Astrocyte (in vitro differentiated cells and primary cell): ENCODE measurements around the gene RPS10. TPM values are rescaled to one million over a fixed set of nuclear protein-coding genes. Genes with fewer than 3 reads are reported as not detected.

Experiments
- DNase-seq: peaks from one replicate; pipeline ENCODE4 v3.0.0-alpha.2; 2010; ENCODE audit warnings: low read depth
- FAIRE-seq: peaks from 2 replicates; lab custom pipeline; 2011; peaks lifted over from hg19 to GRCh38; lab: Jason Lieb, UNC
- H2AFZ ChIP-seq: 2 replicates; pipeline ENCODE4 v1.6.0; 2012; ENCODE audit warnings: low read depth, low read length, inconsistent platforms
- H3K27ac ChIP-seq: 2 replicates; pipeline ENCODE4 v1.5.1; 2011; ENCODE audit warnings: low read depth, low read length, inconsistent platforms
- H3K27me3 ChIP-seq: 2 replicates; pipeline ENCODE4 v1.6.0; 2011; ENCODE audit warnings: low read length, inconsistent platforms; ENCODE audit not compliant: insufficient read depth
- H3K36me3 ChIP-seq: 2 replicates; pipeline ENCODE4 v1.5.1; 2011; ENCODE audit warnings: low read length, inconsistent platforms; ENCODE audit not compliant: insufficient read depth
- H3K4me1 ChIP-seq: 2 replicates; pipeline ENCODE4 v1.5.1; 2011; ENCODE audit warnings: low read length, inconsistent platforms; ENCODE audit not compliant: insufficient read depth
- H3K4me2 ChIP-seq: 2 replicates; pipeline ENCODE4 v1.6.0; 2012; ENCODE audit warnings: low read length, inconsistent platforms
- H3K4me3 ChIP-seq: 2 replicates; pipeline ENCODE4 v1.5.1; 2011; ENCODE audit warnings: low read depth, mild to moderate bottlenecking, low read length, inconsistent platforms; ENCODE audit not compliant: insufficient read depth
- H3K79me2 ChIP-seq: 2 replicates; pipeline ENCODE4 v1.6.0; 2012; ENCODE audit warnings: mild to moderate bottlenecking, low read length, inconsistent platforms; ENCODE audit not compliant: insufficient read depth
- H3K9ac ChIP-seq: 2 replicates; pipeline ENCODE4 v1.6.0; 2012; ENCODE audit warnings: mild to moderate bottlenecking, low read length, inconsistent platforms
- H3K9me3 ChIP-seq: 2 replicates; pipeline ENCODE4 v1.5.1; 2012; ENCODE audit warnings: low read depth, mild to moderate bottlenecking, low read length, inconsistent platforms; ENCODE audit not compliant: insufficient read depth
- H4K20me1 ChIP-seq: 2 replicates; pipeline ENCODE4 v1.6.0; 2012; ENCODE audit warnings: low read length, inconsistent platforms; ENCODE audit not compliant: insufficient read depth
- H3K27ac Mint-ChIP-seq: one replicate; pipeline ENCODE4 v1.8.0; 2021; ENCODE audit warnings: mild to moderate bottlenecking, mixed read lengths; ENCODE audit not compliant: unreplicated experiment
- H3K27me3 Mint-ChIP-seq: one replicate; pipeline ENCODE4 v1.8.0; 2021; ENCODE audit warnings: low read depth, mixed read lengths; ENCODE audit not compliant: unreplicated experiment
- H3K36me3 Mint-ChIP-seq: one replicate; pipeline ENCODE4 v1.8.0; 2021; ENCODE audit warnings: low read depth, mixed read lengths; ENCODE audit not compliant: unreplicated experiment
- H3K4me1 Mint-ChIP-seq: one replicate; pipeline ENCODE4 v1.8.0; 2021; ENCODE audit warnings: low read depth, mixed read lengths; ENCODE audit not compliant: unreplicated experiment
- H3K4me3 Mint-ChIP-seq: one replicate; pipeline ENCODE4 v1.8.0; 2021; ENCODE audit warnings: mild to moderate bottlenecking, moderate library complexity, mixed read lengths; ENCODE audit not compliant: unreplicated experiment
- H3K9me3 Mint-ChIP-seq: one replicate; pipeline ENCODE4 v1.8.0; 2021; ENCODE audit warnings: mild to moderate bottlenecking, mixed read lengths; ENCODE audit not compliant: unreplicated experiment
- EZH2 ChIP-seq: IDR thresholded peaks from 2 replicates; pipeline ENCODE4 v1.6.1; 2012; ENCODE audit warnings: mild to moderate bottlenecking, low read length, inconsistent platforms; ENCODE audit not compliant: insufficient read depth
- total RNA-seq: library from RNA; stranded (reverse); gene quantifications from 2 replicates; pipeline ENCODE4 v1.2.1, GENCODE V29; 2021
- TF ChIP-seq, protein P1 (sequence below): IDR thresholded peaks from 2 replicates; pipeline ENCODE4 v1.5.1; 2011; ENCODE audit warnings: low read depth, mild to moderate bottlenecking, inconsistent platforms, low read length, moderate library complexity; ENCODE audit not compliant: insufficient read depth

The RPS10 gene
- total RNA-seq, 1 donor from 2014 or later: 1,326 TPM

- Mint-ChIP-seq H3K4me1 (no peaks in the 10 kb centered on the region), H3K36me3 (no peaks in the 10 kb centered on the region), H3K4me3 (no peak overlapping the region), H3K9me3 (peaks cover 7% of the 10 kb centered on the region), H3K27ac (no peak overlapping the region), H3K27me3 (peaks cover 14% of the 10 kb centered on the region)
- Histone ChIP-seq H3K4me3 (no peak overlapping the region), H2AFZ (no peak overlapping the region), H3K27ac (no peak overlapping the region), H3K4me2 (no peak overlapping the region), H3K36me3 (no peaks in the 10 kb centered on the region), H3K9me3 (peaks cover 5% of the 10 kb centered on the region), H3K4me1 (no peaks in the 10 kb centered on the region), H3K9ac (no peak overlapping the region), H3K79me2 (no peaks in the 10 kb centered on the region), H3K27me3 (peaks cover 4% of the 10 kb centered on the region), H4K20me1 (no peaks in the 10 kb centered on the region)
- TF ChIP-seq EZH2: no peak
- TF ChIP-seq, protein P1, sequence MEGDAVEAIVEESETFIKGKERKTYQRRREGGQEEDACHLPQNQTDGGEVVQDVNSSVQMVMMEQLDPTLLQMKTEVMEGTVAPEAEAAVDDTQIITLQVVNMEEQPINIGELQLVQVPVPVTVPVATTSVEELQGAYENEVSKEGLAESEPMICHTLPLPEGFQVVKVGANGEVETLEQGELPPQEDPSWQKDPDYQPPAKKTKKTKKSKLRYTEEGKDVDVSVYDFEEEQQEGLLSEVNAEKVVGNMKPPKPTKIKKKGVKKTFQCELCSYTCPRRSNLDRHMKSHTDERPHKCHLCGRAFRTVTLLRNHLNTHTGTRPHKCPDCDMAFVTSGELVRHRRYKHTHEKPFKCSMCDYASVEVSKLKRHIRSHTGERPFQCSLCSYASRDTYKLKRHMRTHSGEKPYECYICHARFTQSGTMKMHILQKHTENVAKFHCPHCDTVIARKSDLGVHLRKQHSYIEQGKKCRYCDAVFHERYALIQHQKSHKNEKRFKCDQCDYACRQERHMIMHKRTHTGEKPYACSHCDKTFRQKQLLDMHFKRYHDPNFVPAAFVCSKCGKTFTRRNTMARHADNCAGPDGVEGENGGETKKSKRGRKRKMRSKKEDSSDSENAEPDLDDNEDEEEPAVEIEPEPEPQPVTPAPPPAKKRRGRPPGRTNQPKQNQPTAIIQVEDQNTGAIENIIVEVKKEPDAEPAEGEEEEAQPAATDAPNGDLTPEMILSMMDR: no peak
- DNase-seq: no peak
- FAIRE-seq: no peak
Measured at GRCh38 chr6:34447386-34447785, 21.5 kb upstream of the RPS10 start.

- Histone ChIP-seq H3K9me3 (no peaks in the 10 kb centered on the region), H3K4me3 (no peak overlapping the region), H3K4me2 (no peak overlapping the region), H3K27me3 (peaks cover 4% of the 10 kb centered on the region), H4K20me1 (no peaks in the 10 kb centered on the region), H2AFZ (no peak overlapping the region), H3K36me3 (no peaks in the 10 kb centered on the region), H3K27ac (no peak overlapping the region), H3K4me1 (no peaks in the 10 kb centered on the region), H3K9ac (no peak overlapping the region), H3K79me2 (no peaks in the 10 kb centered on the region)
- Mint-ChIP-seq H3K27me3 (peaks cover 14% of the 10 kb centered on the region), H3K9me3 (peaks cover 1% of the 10 kb centered on the region), H3K4me3 (no peak overlapping the region), H3K4me1 (no peaks in the 10 kb centered on the region), H3K36me3 (no peaks in the 10 kb centered on the region), H3K27ac (no peak overlapping the region)
- FAIRE-seq: no peak
- TF ChIP-seq EZH2: no peak
- TF ChIP-seq, protein P1: no peak
- DNase-seq: no peak
Measured at GRCh38 chr6:34445313-34445860, 19.5 kb upstream of the RPS10 start.

DNA sequence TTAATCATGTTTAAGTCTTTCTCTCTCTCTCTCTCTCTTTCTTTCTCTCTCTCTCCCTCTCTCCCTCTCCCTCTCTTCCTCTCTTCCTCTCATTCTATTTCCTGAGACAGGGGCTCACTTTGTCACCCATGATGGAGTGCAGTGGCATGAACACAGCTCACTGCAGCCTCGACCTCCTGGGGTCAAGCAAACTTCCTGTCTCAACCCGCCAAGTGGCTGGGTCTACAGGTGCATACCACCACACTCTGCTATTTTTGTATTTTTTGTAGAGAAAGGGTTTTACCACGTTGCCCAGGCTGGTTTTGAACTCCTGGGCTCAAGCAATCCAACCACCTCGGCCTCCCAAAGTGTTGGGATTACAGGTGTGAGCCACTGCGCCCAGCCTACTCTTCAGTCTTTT is 15.7 kb upstream of the RPS10 start:
- H3K9me3 Mint-ChIP-seq: peaks cover 2% of the 10 kb centered on the region
- Histone ChIP-seq H3K36me3 (no peaks in the 10 kb centered on the region), H3K27ac (no peak overlapping the region), H3K4me3 (no peak overlapping the region), H3K79me2 (no peaks in the 10 kb centered on the region), H3K27me3 (peaks cover 4% of the 10 kb centered on the region), H3K4me2 (no peak overlapping the region), H3K9ac (no peak overlapping the region), H3K4me1 (no peaks in the 10 kb centered on the region), H4K20me1 (no peaks in the 10 kb centered on the region), H2AFZ (no peak overlapping the region), H3K9me3 (no peaks in the 10 kb centered on the region)
- no peaks in the 10 kb centered on the region for H3K36me3 Mint-ChIP-seq
- no peak for FAIRE-seq
- no peak for DNase-seq
- peaks cover 3% of the 10 kb centered on the region for H3K27me3 Mint-ChIP-seq
- TF ChIP-seq EZH2: no peak
- TF ChIP-seq, protein P1: no peak
- H3K27ac Mint-ChIP-seq: no peak overlapping the region
- no peaks in the 10 kb centered on the region for H3K4me1 Mint-ChIP-seq
- no peak overlapping the region for H3K4me3 Mint-ChIP-seq
